Measurements from ENCODE around the gene ANKH.

ANKH gene

DNA sequence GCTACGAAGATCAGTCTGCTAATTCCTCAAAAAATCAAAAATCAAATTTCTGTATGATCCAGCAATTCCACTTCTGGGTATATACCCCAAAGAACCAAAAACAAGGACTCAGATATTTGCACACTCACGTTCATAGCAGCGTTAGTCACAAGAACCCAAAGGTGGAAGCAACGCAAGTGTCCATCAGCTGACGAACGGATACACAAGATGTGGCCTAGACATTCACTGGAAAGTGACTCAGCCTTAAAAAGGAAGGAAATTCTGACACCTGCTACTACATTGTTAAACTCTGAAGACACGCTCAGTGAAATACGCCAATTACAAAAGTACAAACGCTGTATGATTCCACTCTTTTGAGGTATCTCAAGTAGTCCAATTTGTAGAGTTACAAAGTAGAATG lies 113.7 kb downstream of the ANKH start:
- peak in 1 of 2 donors; percentile 30 for DNase-seq

- no peak for DNase-seq
Observed at GRCh38 chr5:14756478-14756877, 115.1 kb downstream of the ANKH start.

DNA sequence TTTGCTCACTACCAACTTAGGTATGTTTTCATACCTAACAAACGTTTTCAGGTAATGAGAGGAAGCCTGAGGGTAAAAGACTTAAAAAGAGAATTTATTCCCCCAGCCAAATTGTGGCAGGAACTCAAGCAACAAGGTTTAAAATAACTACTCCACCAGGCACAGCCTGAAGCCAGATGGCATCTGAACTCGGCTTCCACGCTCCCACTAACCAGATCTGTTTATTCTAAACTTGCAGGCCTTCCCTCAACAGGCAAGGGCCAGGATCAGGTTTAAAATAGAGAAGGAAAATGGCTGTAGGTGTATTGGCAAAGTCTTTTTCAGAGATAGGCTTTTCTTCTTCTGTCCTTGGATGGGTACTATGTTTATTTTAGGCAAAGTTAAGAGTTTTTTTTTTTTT lies 117.6 kb downstream of the ANKH start:
- DNase-seq: no peak

DNA sequence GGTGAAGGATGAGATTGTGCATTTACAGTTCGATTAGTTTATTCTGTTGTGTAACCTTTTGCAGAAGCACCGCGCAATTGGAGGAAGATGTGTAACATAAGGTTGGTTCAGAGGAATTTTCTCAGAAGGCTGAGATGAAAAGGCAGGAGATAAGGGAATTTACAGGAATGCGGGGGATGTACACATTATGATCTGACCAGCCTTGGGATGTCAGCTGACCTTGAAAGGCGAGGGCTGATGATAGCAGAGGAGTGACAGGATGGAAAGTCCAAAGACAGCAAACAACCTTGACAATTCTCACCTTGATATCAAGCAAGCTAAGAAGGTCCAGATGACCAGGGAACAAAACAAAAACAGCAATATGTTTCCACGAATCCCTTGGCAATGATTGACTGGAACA lies 118.3 kb downstream of the ANKH start:
- DNase-seq: no peak

GRCh38 chr5:14752497-14753071 lies 119.0 kb downstream of the ANKH start:
- no peak for DNase-seq

DNA sequence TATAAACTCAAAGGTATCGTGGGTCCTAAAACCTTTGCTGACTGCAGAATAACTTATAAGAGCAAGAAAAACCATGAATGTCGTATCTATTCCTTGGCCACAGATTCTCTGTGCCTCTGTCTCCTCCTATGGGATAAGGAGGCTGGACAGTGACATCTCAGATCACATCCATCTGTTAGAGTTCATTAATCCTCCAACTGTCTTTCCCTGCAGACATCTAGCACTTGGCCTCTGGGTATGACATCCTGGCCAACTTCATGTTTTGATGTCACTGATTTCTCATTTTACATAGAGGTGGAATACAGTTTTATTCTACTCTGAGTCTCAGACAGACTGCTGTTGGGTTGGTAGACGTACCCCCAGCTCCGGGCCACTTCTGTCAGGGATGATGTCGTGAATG lies 120.9 kb downstream of the ANKH start:
- no peak for DNase-seq

- DNase-seq: no peak
Observed at GRCh38 chr5:14749579-14750101, 121.9 kb downstream of the ANKH start.

- DNase-seq: no peak
Observed at GRCh38 chr5:14748180-14748900, 123.2 kb downstream of the ANKH start.

DNA sequence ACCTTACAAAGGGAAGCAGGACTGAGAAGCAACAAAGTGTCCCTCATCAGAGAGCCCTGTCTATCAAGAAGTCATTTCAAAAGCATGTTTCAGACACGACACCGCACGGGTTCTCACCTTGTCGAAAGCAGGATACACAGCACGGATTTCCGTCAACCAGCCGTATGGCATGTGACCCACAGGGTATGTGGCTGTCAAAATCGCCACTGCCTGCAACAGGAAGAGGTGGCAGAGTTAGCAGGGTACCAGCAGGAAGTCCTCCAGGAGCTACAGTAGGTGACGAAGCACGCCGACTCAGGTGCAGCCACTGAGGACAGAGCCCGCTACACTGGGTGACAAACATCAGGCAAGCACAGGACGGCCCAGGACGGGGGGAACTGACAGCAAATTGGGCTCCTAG lies 125.8 kb downstream of the ANKH start:
- peak; percentile 32 to 34 for DNase-seq

DNA sequence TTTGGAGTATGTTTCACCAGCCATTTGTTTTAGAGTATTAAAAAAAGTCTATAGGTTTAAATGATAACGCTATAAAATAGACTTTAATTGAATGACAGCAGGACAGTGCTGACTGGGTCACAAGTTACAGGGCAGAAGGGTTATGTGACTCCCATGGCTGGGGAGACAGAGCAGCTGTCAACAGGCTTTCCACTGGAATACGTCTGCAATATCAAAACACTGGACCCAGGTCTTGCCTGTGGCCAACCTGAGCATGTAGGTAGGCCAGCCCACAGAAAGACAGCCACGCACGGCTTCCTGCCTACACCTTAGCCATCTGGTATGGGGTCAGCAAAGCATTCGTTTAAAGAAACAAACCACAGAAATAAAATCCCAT lies 126.4 kb downstream of the ANKH start:
- no peak for DNase-seq

GRCh38 chr5:14744296-14745187 lies 127.0 kb downstream of the ANKH start:
- no peak for DNase-seq

DNA sequence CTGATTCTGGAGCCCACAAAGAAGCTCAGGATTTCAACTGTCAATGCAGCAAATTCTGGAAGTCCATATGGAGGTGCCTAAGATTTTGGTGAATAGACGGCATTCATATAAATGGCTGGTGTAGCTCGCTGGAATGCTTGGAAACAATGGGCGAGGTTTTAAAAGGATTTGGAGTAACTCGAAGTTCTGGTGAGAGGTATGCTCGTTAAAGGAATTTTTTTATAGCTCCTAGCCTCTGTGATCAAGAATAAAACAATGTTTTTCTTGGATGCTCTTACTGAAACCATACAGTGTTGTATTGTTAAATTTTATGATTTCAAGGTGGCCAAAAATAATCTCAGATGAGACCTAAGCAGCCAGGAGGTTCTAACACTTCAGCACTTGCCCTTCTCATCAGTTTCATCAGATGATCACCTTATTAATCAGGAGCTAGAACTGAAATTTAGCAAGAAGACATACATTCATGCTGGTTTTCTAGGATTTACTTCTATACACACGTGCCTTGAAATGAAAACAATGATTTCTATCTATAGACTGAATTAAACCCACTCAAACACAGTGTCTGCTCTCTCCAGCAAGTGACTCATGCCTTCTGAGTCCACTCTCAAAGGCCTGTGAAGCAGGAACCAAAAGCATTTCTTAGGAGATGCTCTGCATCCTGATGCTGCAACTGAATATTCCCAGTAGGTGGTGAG lies 127.8 kb downstream of the ANKH start:
- no peak for DNase-seq

GRCh38 chr5:14742498-14742897 lies 129.1 kb downstream of the ANKH start:
- no peak for DNase-seq

- DNase-seq: no peak
Observed at GRCh38 chr5:14741801-14742440, 129.7 kb downstream of the ANKH start.

DNA sequence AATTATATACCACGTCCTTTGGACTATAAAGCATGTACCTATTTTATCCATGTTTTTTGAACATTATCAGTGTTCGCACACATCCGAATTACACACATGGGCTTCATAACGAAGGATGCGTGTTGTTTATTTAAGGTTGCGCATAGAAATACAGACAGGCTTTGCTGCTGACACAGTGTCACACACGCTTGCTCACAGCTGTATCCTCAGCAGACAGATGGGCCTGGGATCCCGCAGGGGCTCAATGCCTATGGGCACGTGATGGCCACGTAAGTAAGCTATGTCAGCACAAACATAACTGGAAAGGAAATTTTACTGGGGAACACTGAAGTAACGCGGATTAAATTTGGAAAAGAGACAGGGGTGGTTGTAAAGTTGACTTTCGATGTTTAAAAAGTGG lies 130.4 kb downstream of the ANKH start:
- no peak for DNase-seq

DNA sequence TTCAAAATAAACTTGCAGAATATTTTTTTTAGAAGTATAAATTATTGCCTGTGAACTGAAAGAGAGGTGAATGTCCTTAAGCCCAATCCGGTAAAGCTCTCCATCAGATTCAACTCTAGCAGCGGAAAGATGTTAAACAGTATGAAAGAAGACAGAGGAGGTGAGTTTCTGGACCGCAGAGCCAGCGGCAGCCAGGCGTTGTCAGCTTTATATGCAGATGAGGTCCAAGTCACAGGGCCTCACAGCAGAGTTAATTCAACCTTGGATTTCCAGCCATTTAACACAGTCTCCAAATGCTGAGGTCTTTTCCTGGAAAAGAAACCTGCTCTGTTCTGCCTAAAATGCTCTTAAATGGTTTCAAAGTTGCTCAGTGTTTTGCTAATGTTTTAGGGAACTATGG lies 131.6 kb downstream of the ANKH start:
- DNase-seq: no peak

- no peak for DNase-seq
Observed at GRCh38 chr5:14739538-14739937, 132.0 kb downstream of the ANKH start.

DNA sequence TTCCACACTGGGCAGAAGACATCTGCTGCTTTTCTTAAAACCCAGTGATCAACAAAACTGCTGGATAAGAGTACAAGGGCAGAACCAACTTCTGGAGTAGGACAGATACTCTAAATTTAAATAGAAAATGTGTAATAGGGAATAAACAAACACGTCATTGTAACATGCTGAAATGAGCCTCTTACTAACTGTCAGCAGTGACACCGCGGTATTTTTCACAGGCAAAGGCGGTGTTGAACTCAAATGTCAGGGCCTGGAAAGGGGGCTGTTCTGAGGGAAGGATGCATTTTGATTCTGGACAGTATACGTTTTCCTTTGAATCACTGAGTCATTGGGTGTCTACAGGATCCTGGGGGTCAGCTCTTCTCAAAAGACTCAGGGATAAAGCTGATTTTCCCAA lies 133.5 kb downstream of the ANKH start:
- no peak for DNase-seq

DNA sequence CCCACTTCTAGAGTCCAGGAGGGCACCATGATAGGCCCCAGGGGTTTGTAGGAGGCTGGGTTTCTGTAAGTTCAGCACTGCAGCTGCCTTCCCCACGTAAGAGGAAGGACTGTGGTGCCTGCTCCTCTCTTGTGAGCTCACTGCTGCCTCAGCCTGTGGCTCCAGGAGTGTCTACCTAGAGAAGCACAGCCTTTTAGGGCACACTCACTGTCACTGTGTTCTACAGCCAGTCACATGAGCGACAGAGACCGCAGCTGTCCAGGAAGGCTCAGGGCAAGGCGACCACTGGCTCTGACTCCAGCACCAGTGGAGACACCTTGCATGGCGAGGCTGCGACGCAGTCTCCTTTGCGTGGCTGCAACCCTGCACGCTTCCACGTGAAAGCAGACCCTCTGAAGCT lies 134.3 kb downstream of the ANKH start:
- DNase-seq: no peak

DNA sequence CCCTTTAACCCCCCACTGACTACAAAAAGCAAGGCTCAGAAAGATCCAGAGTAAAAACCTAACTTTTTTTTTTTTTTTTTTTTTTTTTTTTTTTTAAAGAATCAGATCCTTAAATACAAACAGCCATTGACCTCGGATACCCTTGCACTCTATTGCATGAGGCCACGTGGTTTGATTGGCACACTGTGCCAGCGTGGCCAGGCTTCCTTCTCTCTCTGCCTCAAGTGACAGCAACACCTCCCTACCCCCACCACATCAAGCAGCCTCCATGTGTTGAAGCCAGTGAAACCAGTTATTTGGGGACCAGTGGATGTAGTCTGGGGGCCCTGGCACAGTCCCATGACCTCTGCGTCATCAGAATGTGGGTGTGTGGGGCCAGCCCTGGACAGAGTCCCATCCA lies 135.6 kb downstream of the ANKH start:
- no peak for DNase-seq

- no peak for DNase-seq
Observed at GRCh38 chr5:14734396-14734795, 137.2 kb downstream of the ANKH start.

DNA sequence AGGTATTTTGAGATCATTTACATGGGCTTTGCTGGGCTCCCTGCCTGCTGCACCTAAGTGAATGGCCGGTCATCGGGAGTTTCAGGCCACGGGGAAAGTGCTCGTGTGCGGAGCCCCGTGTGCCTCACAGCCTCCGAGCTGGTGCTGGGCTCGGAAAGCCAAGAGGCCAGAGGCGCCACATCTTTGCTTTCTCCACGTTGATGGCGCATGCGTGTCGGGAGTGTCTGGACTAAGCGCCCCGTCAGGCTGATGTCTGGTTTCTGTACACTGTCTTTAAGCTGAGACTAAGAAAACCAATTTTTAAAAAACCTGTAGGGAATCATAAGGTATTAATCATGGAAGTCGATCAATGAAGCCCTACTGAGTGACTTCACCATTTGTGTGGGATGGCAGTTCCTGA lies 137.9 kb downstream of the ANKH start:
- no peak for DNase-seq

DNA sequence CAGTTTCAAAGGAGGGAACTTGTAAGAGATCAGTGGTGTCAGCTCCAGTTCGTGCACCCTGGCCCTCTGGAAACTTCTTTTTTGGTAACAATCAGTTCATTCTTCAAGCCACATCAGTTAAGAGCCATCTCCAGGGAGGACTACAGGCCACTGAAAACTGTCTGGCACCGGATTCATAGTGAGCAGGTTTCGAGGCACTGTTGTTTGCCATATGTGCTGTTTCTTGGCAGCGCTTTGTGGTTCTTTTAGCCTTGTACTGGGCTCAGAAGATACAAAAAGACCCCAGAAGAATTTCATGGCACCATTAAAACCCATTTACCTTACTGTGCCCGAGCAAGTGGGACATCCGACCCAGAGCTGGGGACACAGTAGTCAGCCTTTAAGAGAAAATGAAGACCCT lies 138.6 kb downstream of the ANKH start:
- no peak for DNase-seq

All from CD4-positive, alpha-beta T cell treated with Interleukin-1 beta for 1 hour (primary cell).